Breast epithelium (tissue), 3 donors: ENCODE data around the gene UGT2B11.

ENCODE experiments used
- CTCF ChIP-seq, 3 donors: fragments of 450-650 bp; IDR thresholded peaks; one replicate each; pipeline ENCODE4 v1.5.1; 2016 to 2017; ENCODE audit warnings: antibody characterized with exemption in 3 of 3, mild to moderate bottlenecking in 3 of 3, moderate library complexity in 3 of 3
- POLR2AphosphoS5 ChIP-seq, 3 donors: sonication (generic); formaldehyde crosslinking; IDR thresholded peaks; one replicate each; pipeline ENCODE4 v1.6.1; 2017; ENCODE audit warnings: antibody characterized with exemption in 3 of 3

- TF ChIP-seq POLR2AphosphoS5 (IDR thresholded peaks at IDR 0.05) (no peak), CTCF (IDR thresholded peaks at IDR 0.05) (no peak)
Measured at GRCh38 chr4:69196209-69196965, 18.2 kb downstream of the UGT2B11 start.
